UCSD-AML1 (cell line): Measurements from ENCODE around the gene CHAF1A.

Experiments
- DNase-seq: peaks from one replicate; lab custom pipeline; 2025; ENCODE audit not compliant: unreplicated experiment; lab: John Stamatoyannopoulos, UW

CHAF1A gene

GRCh38 chr19:4487572-4487971, 85.1 kb downstream of the CHAF1A start:
- no peak for DNase-seq

- no peak for DNase-seq
Measured at GRCh38 chr19:4488496-4488895, 86.1 kb downstream of the CHAF1A start.

- no peak for DNase-seq
Measured at GRCh38 chr19:4491446-4491845, 89.0 kb downstream of the CHAF1A start.

GRCh38 chr19:4492337-4493103, 90.1 kb downstream of the CHAF1A start:
- DNase-seq = no peak
